Measurements from ENCODE around the gene RPS6KC1. TPM values are rescaled to one million over a fixed set of nuclear protein-coding genes. Genes with fewer than 3 reads are reported as not detected.
"Not testable (repeated sequence)": the region's sequence is repeated elsewhere in the genome, so short reads cannot be mapped to it uniquely, and the experiment has no call there.

The RPS6KC1 gene
- total RNA-seq, 4 donors from 2014 or later: 16.1 to 22.6 (median 21.4) TPM

- TF ChIP-seq CTCF (IDR thresholded peaks at IDR 0.05): no peak
- no peak for DNase-seq (ENCODE audit: low spot score)
- no peak for ATAC-seq (ENCODE audit: low FRiP score)
Measured at GRCh38 chr1:213192026-213192425, 141.0 kb downstream of the RPS6KC1 start.

GRCh38 chr1:213194383-213194782, 143.3 kb downstream of the RPS6KC1 start:
- no peak for ATAC-seq (ENCODE audit: low FRiP score)
- TF ChIP-seq CTCF (IDR thresholded peaks at IDR 0.05): no peak
- DNase-seq (ENCODE audit: low spot score): no peak

- ATAC-seq (ENCODE audit: low FRiP score) (no peak), DNase-seq (ENCODE audit: low spot score) (no peak)
- no peak for TF ChIP-seq CTCF (IDR thresholded peaks at IDR 0.05)
Measured at GRCh38 chr1:213194855-213195254, 143.8 kb downstream of the RPS6KC1 start.

GRCh38 chr1:213196328-213197054, 145.4 kb downstream of the RPS6KC1 start:
- ATAC-seq (ENCODE audit: low FRiP score); DNase-seq (ENCODE audit: low spot score): not testable (repeated sequence)

- no peak for TF ChIP-seq CTCF (IDR thresholded peaks at IDR 0.05)
- ATAC-seq (ENCODE audit: low FRiP score) (no peak), DNase-seq (ENCODE audit: low spot score) (no peak)
Measured at GRCh38 chr1:213200630-213201029, 149.6 kb downstream of the RPS6KC1 start.

GRCh38 chr1:213201380-213202155, 150.5 kb downstream of the RPS6KC1 start:
- DNase-seq (ENCODE audit: low spot score) (no peak), ATAC-seq (ENCODE audit: low FRiP score) (no peak)
- no peak for TF ChIP-seq CTCF (IDR thresholded peaks at IDR 0.05)

GRCh38 chr1:213211201-213211600, 160.2 kb downstream of the RPS6KC1 start:
- DNase-seq (ENCODE audit: low spot score): no peak
- ATAC-seq (ENCODE audit: low FRiP score): no peak
- TF ChIP-seq CTCF (IDR thresholded peaks at IDR 0.05): no peak

- not testable (repeated sequence) for ATAC-seq (ENCODE audit: low FRiP score); DNase-seq (ENCODE audit: low spot score)
Measured at GRCh38 chr1:213219076-213219475, 168.0 kb downstream of the RPS6KC1 start.
